ENCODE results near the gene ABHD17A.

The ABHD17A gene

GRCh38 chr19:1829958-1830357 is 55.3 kb downstream of the ABHD17A start:
- in situ Hi-C loops (cut with HindIII; ENCODE audit: low pct_ligation_motif_present, low pct_unique_long_range_greater_than_20kb, low sequenced_read_pairs), result no loop called here
- no peak for DNase-seq

GRCh38 chr19:1828279-1829238 is 56.7 kb downstream of the ABHD17A start:
- DNase-seq, result no peak
- in situ Hi-C loops (cut with HindIII; ENCODE audit: low pct_ligation_motif_present, low pct_unique_long_range_greater_than_20kb, low sequenced_read_pairs), result no loop called here

- DNase-seq, result no peak
- in situ Hi-C loops (cut with HindIII; ENCODE audit: low pct_ligation_motif_present, low pct_unique_long_range_greater_than_20kb, low sequenced_read_pairs), result no loop called here
Observed at GRCh38 chr19:1827566-1828278, 57.6 kb downstream of the ABHD17A start.

All from ACHN (cell line).